ENCODE results near the gene MT4. TPM values are rescaled to one million over a fixed set of nuclear protein-coding genes. Genes with fewer than 3 reads are reported as not detected.
"Not testable (repeated sequence)": the region's sequence is repeated elsewhere in the genome, so short reads cannot be mapped to it uniquely, and the experiment has no call there.

Gene MT4
- polyA plus RNA-seq, 1 donor = not detected

DNA sequence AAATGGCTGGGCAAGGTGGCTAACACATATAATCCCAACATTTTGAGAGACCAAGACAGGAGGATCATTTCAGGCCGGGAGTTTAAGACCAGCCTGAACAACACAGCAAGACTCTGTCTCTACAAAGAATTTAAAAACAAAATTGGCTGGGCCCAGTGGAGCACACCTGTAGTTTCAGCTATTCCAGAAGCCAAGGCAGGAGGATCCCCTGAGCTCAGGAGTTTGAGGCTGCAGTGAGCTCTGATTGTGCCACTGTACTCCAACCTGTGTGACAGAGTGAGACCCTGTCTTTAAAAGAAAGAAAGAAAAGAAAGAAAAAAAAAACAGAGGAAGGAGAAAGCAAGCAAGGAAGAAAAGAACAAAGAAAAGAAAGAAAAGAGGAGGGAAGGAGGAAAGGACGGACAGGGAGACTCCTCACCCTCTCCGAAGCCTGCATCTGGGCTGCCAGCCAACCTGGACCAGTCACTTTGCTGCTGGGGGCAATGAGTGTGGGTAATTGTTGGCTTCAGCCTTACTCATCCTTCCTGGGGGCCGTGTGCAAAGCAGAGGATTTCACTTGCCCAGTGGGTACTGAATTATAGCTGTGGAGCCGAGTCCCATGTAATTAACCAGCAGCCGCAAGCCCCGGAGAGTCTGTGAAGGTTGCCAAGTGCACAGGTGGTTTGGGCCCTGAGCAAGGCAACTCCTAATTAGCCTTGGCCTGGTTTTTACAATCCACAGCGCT, 6.7 kb upstream of the MT4 start:
- DNase-seq (ENCODE audit: low read depth) = no peak

DNA sequence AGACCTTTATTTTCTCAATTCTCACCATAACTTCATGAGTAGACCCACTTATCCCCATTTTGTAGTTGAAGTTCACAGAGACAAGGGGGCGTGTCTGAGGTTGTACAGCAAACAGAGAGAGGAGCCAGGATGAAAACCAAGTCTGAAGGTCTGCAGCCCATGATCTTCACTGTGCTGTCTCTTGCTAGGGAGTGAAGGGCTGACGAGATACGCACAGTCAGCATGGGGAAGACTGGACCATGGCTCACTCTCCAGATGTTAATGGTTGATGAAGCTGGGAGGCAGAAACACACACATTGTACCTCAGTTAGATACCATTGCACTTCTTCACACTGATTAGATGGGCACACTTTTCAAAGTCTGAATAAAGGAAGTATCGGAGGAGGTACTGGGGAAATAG, 5.8 kb upstream of the MT4 start:
- no peak for DNase-seq (ENCODE audit: low read depth)

DNA sequence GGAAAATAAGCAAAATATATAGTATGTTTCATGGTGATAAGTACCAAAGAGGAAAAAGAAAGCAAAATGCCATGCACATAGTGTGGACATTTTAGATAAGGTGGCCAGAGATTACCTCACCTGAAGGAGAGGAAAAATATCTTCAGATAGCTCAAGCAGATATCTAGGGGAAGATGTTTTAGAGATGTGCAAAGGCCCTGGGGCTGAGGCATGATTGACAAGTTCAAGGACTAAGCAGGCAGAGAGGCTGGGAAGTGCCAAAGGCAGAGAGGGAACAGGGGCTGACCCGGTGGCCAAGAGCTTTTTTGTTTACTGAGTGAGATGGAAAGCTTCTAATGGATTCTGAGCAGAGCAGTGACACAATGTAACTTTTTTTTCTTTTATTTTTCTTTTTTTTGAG, 4.4 kb upstream of the MT4 start:
- DNase-seq (ENCODE audit: low read depth) = no peak

DNA sequence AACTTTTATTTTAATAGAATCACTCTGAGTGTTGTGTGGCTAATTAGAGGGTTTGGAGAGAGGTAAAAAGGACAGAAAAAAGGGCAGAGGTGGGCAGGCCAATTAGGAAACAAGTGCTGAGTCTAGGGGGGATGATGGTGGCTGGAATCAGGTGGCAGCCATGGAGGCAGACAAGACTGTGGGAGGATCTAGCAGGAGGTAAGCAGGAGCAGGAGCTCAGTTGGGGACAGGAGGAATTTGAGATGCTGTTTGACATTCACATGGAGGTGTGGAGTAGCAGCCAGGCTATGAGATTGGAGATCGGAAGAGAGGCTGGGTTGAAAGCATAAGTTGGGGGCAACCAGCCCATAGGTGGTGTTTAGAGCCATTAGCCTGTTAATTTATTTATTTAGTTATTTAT, 3.7 kb upstream of the MT4 start:
- DNase-seq (ENCODE audit: low read depth) = no peak

DNA sequence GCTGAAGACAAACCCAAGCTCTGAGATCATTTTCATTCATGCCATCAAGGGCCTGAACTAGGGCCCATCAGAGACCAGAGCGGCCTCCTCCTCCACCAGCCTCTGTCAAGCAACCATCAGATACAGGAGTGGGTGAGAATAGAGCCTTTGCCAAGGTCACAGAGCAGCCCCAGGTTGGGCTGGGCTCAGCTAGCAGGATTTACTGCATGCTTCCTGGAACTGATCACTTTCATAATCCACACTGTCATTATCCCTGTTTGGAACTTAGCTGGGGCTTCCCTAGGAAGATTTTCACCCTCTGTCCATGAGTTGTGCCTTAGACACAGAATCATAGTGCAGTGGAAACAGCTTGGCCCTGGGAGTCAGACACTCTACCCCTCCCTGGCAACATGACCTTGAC, 5.1 kb downstream of the MT4 start:
- no peak for DNase-seq (ENCODE audit: low read depth)

DNA sequence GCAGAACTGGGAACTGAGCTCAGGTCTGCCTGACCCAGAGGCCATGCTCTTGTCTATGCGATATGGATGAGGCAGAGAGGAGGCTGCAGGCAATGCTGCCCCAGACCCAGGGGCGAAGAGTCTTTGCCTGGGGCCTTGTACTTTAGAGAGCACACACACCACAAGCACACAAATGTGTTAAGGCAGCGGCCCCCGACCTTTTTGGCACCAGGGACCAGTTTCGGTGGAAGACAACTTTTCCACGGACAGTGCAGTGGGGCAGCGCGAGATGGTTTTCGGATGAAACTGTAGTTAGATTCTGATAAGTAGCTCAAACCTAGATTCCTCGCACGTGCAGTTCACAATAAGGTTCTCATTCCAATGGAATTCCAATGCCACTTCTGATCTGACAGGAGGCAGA, 6.7 kb downstream of the MT4 start:
- no peak for DNase-seq (ENCODE audit: low read depth)

DNA sequence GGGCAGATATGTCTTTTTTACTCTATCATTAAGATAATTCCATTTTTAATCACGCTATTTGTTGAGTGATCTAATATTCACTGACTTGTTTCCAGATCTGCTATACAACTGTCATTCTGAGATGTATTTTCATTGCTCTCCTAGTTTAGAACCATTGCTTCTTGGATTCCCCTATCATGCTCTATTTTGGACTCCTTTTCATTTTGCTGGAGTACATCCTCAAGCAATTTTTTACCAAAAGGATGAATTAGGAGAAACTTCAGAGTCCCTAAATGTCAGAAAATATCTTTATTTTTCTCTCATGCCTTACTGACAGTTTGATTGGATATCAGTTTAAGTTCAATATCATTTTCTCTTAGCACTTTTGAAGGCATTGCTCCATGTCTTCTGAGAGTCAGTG, 9.8 kb downstream of the MT4 start:
- DNase-seq (ENCODE audit: low read depth) = no peak

DNA sequence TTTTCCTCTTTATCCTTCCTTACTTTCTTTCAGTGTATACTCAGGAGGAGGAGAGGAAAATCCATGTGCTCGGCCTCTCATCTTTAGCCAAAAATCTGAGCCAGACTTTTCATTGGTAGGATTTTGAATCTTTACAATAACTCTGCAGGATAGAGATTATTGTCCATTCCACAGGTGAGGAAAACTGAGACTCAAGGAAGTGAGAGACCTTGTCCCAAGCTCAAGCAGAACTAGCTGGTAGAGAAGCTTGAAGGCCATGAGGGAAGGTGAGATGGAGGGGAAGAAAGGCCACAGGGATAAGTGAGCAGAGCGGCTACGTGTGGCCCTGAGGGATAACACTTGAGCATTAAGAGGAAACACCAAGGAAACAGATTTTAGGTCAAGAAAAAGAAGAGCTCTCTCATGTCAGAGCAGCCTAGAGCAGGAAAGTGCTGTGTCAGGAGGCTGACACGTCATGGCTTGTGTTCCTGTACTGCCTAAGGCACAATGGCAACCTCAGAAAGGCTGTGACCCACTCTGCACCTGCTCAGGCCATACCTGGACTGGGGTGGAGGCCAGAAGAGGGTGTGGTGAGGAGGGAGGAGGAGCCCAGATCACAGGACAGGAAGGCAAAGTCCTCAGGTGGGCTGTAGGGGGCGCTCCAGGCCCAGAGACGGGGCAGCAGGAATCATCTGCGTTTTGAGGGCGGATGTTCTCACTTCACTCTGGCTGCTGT, 11.9 kb downstream of the MT4 start:
- no peak for DNase-seq (ENCODE audit: low read depth)

DNA sequence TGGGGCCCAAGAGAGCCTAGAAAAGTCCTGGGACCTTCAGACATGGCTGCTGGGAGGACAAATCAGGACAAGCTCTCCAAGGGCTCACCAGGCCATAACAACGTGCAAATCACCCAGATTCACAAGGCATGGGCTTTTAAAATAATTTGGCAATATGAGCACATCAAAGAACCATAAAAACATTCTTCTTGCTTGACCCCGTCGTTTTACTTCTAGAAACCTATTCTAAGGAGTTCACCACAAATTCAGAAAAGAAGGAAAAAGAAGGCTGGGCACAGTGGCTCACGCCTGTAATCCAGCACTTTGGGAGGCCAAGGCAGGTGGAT, 12.4 kb downstream of the MT4 start:
- DNase-seq (ENCODE audit: low read depth) = no peak

DNA sequence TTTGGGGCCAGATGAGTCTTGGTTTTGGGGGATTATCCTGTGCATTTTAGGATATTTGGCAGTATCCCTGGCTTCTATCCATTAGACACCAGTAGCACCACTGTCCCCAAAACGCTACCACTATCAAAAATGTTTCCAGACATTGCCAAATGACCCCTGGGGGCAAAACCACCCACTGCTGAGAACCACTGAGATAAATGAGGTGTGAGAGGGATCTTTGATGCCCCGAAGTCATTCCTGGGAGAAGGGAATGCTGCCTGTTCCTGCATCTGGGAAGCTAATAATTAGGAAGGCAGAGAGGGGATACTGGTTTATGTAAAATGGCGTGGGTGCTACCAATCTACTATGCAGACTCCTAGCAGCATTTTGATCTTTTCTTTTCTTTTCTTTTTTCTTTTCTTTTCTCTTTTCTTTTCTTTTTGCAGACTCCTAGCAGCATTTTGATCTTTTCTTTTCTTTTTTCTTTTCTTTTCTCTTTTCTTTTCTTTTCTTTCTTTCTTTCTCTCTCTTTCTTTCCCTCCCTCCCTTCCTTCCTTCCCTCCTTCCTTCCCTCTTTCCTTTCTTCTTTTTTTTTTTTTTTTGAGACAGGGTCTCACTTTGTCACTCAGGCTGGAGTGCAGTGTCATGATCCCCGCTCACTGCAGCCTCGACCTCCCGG, 15.6 kb downstream of the MT4 start:
- no peak for DNase-seq (ENCODE audit: low read depth)

DNA sequence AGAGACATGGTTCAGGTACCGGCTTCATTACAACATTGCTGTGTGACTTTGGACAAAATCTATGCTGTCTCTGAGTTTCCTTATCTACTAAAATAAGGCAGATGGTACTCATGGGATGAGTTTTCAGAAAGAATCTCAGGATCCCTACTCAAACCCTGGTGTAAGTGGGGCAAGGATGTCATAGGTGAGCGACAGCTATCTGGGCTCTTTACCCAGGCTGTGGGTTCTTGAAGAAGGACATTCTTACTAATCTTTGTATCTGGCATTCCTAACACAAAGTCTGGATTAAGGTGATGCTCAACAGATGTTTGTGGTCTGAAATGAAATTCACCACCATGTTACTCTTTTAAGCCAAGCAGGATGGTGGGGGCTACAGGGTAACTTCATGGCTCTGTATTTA, 18.0 kb downstream of the MT4 start:
- not testable (repeated sequence) for DNase-seq (ENCODE audit: low read depth)

DNA sequence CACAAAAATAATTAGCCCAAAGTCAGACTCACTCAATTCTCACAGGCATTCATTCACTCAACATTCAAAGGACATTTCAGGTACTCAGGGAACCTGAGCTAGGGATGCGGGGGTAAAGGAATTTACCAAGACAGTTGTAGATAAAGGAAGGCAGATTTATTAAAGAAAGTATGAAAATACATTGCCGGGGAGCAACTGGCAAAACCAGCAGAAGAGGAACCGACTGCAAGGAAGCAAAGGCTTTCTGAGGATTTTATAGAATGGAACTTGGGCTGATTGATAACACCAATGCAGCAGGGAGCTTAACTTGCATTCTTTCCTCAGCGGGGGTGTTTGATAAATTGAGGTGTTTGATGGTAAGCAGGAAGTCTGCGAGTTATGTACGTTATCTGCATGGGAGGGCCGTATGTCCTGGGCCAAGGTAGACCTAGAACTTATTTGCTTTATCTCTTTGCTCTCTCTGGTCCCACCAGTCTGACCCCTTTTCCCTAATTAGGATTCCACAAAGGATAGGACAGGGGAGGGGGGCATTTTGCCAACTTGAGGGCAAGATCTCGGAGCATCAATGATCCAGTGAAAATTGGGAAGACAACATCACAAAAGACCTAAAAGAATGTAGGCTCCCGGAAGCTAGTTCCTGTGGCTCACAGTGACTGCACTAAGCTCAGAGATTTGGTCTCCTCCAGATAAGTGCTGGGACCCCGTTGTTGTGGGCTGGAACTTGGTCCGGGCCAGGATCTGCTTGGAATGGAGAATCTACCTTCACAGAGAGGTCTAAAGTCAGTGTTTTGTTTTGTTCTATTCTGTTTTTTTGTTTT, 18.7 kb downstream of the MT4 start:
- DNase-seq (ENCODE audit: low read depth) = no peak

DNA sequence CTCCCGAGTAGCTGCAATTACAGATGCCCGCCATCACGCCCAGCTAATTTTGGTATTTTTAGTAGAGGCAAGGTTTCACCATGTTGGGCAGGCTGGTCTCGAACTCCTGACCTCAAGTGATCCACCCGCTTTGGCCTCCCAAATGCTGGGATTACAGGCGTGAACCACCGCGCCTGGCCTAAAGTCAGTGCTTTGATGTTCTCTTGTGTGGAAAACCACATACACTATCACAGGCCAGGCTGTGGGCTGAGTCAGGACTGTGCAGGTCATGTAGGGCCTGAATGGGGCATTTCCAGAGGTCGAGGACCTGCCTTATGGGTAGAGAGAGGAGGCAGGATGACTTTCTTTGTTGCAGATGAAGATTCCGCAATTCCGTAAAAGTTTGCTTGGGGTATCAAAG, 19.4 kb downstream of the MT4 start:
- no peak for DNase-seq (ENCODE audit: low read depth)

DNA sequence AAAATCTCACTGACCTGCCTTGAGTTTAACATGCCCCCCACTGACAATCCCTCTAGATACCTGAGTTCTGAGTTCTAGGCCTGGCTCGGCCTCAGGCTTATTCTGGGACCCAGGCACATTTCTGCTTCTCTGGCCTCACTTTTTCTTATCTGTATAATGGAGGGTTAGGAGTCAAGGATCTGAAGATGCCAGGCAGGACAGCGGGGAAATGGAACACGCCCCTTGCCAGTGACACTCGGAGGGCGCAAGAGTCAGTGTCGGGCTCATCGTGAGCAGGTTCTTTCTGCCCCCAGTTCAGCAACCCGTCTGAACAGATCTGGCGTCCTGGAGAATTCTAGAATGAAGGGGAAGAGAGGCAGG, 23.9 kb downstream of the MT4 start:
- no peak for DNase-seq (ENCODE audit: low read depth)

DNA sequence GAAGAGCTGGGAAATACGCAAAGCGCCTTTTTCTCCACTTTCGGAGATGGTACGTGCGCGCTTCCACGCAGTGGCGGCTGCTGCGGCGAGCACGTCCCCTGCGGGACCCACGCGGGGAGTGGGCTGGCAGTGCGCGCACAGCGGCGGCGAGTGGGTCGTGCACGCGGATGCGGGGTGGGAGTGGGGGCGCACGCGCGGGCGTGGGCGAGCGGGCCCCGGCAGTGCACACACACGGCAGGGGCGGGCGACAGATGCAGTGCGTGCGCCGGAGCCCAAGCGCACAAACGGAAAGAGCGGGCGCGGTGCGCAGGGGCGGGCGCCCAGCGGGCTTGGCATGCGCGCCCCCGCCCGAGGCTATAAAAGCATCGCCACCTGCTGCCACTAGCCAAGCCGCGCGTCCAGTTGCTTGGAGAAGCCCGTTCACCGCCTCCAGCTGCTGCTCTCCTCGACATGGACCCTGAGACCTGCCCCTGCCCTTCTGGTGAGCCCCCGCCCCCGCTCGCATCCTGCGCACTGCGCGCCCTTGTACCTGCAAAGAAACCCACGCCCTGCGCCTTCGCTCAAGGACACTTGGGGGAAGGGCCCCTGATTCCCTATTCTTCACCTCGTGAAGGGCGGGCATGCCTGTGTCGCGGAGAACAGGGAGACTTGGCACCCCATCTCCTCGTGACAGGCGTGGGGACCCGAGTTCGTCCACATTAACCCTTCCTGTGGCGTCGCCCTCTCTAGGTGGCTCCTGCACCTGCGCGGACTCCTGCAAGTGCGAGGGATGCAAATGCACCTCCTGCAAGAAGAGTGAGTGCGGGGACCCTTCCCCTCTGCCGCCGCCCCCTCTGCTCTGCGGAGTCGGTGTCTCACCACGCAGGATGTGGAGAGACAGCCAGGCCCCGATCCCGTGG, 24.5 kb downstream of the MT4 start, which contains the start of gene MT3:
MT3 (plus strand) TSS at position 388 of the 899 bp plus-strand sequence; CDS start at position 451, 63 bp downstream.
- no peak for DNase-seq (ENCODE audit: low read depth)

DNA sequence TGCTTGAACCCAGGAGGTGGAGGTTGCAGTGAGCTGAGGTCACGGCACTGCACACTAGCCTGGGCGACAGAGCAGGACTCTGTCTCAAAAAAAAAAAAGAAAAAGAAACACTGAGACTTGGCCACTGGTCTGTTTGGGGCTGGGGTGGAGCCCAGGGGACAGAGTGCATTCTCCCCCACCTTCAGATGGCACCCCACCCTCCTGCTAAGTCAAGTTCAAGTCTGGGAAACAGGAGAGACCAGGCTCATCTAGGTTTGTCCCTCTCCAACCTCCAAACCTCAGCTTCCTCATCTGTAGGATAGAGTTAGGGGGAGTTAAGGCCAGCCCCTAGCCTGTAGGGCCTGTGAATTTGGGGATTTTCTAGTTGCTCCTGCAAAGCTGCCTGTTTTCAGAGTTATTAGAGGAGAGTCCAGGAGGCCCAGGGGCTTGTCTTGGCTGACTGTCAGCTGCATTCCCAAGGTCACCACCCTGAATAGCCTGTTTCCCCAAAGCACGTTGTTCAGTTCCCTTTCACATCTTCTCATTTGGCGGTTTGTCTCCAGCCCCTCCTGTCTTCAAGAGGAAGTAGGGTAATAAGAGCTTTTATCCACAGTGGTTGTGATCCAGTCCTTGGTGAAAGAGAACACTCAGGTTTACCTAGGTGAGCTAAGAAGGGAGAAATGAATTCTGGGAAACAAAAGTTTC, 26.6 kb downstream of the MT4 start:
- no peak for DNase-seq (ENCODE audit: low read depth)

DNA sequence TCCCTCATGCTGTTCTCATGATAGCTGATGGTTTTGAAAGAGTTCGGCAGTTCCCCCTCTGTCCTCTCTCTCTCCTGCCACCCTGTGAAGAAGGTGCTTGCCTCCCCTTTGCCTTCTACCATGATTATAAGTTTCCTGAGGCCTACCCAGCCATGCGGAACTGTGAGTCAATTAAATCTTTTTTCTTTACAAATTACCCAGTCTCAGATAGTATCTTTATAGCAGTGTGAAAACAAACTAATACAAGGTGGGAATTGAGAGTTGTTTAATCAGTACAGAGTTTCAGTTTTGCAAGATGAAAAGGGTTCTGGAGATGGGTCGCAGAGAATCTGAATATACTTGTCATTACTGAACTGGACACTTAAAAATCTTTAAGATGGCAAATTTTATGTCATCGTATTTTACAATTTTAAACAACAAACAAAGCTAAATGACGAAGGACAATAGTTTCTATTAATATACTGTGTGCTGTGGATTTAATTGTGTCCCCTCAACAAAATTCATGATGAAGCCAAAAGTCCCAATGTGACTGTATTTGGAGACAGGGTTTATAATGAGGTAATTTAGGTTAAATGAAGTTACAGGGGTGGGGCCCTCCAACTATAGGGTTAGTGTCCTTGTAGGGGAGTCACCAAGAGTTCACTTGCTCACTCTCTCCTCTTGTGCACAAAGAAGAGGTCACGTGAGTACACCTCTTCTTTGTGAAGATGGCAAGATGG, 28.9 kb downstream of the MT4 start:
- DNase-seq (ENCODE audit: low read depth) = no peak

DNA sequence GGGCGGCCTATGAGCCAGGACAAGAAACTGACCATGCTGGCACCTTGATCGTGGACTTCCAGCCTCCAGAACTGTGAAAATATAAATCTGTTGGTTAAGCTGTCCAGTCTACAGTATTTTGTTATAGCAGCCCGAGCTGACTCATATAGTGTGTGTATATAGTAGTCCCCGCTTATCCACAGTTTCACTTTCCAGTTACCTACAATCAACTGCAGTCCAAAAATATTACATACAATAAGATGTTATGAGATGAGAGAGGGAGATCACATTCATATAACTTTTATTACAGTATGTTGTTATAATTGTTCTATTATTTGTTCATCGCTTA, 29.4 kb downstream of the MT4 start:
- DNase-seq (ENCODE audit: low read depth) = no peak

DNA sequence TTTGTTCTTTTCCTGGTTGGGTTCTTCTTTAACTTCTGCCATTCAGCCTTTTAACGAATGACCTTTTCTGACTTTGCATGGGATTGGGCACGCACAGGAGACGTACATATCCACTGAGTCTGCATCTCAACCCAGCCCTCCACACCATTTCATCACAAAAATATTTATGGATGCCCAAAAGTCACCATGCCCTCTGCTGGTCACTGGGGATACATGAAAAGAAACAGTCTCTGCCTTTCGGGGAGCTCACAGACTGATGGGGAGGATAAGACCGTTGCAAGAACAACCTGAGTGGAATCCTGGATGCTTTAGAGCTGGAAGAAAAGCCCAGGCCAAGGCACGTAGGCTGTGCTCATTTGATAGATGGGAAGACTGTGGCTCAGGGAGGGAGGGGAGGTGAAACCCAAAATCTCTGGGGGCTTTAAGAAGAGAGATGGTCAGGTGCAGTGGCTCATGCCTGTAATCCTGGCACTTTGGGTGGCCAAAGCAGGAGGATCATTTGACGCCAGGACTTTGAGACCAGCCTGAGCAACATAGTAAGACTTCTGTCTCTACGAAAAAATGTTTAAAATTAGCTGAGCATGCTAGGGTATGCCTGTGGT, 35.6 kb downstream of the MT4 start:
- no peak for DNase-seq (ENCODE audit: low read depth)

DNA sequence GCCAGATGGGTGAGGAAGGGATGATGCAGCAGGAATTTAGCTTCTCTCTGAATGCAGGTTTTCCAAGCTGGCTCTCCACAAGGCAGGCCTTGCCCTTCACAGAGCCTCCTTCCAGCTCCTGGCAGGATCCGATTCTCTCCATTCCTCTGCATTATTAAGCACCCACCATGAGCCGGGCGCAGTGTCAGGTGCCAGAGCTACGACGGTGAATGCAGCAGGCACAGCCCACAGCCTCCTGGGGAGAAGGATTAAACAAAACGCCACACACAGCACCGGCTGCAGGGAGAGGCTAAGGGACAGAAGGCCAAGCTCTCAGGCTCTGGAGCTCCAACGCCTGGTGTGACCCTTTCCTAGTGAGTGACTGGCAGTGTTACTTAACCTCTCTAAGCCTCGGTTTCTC, 36.5 kb downstream of the MT4 start:
- DNase-seq (ENCODE audit: low read depth) = no peak

All from forelimb muscle (tissue), 1 donor.